IMR-90 (cell line): ENCODE data around the gene MSI2. TPM values are rescaled to one million over a fixed set of nuclear protein-coding genes. Genes with fewer than 3 reads are reported as not detected.

Experiments used
- ATAC-seq: fragments of 200-7000 bp; cut with Tn5 transposase; 2 replicates; pipeline ENCODE4 v1.9.1; 2020; ENCODE audit warnings: low read depth, mild to moderate bottlenecking, moderate library complexity
- BruUV-seq: library from RNA; stranded (reverse); fragments of 400-500 nt; replicated peaks from 2 replicates; lab custom pipeline; 2021; lab: Mats Ljungman, UMichigan
- CTCF ChIA-PET: fragments of 300-600 bp; formaldehyde crosslinking; extraction: SDS; loops from one replicate; lab custom pipeline; 2021; ENCODE audit warnings: antibody characterized with exemption; lab: Yijun Ruan, JAX
- POLR2A ChIA-PET: fragments of 300-600 bp; sonication (Branson Sonifier 250); formaldehyde crosslinking; loops from one replicate; lab custom pipeline; 2022; ENCODE audit warnings: antibody characterized with exemption; ENCODE audit not compliant: unreplicated experiment; lab: Charles Lee
- DNase-seq: peaks from one replicate; pipeline ENCODE4 v3.0.0; 2013
- H2AFZ ChIP-seq: replicated peaks from 2 replicates; pipeline ENCODE3; 2013; ENCODE audit warnings: low read length, mild to moderate bottlenecking; ENCODE audit not compliant: poor library complexity
- H2AK5ac ChIP-seq: 2 replicates; pipeline ENCODE4 v1.6.1; 2013; ENCODE audit warnings: low read depth, low read length, inconsistent platforms
- H2AK9ac ChIP-seq: replicated peaks from 2 replicates; pipeline ENCODE3; 2013; ENCODE audit warnings: mild to moderate bottlenecking, low read depth, low read length, moderate library complexity; ENCODE audit not compliant: poor library complexity
- H2BK120ac ChIP-seq: 2 replicates; pipeline ENCODE4 v1.6.1; 2013; ENCODE audit warnings: low read depth, low read length, inconsistent platforms
- H2BK15ac ChIP-seq: 3 replicates; pipeline ENCODE4 v1.6.1; 2013; ENCODE audit warnings: low read depth, low read length, inconsistent platforms
- H2BK20ac ChIP-seq: 2 replicates; pipeline ENCODE4 v1.6.1; 2013; ENCODE audit warnings: low read depth, mild to moderate bottlenecking, inconsistent platforms, low read length, moderate library complexity
- H2BK5ac ChIP-seq: 2 replicates; pipeline ENCODE4 v1.6.1; 2013; ENCODE audit warnings: mild to moderate bottlenecking, low read depth, low read length, inconsistent platforms; ENCODE audit not compliant: poor library complexity, severe bottlenecking
- H3K14ac ChIP-seq: replicated peaks from 2 replicates; pipeline ENCODE4 v1.6.1; 2013; ENCODE audit warnings: low read depth, low read length, inconsistent platforms
- H3K18ac ChIP-seq: 2 replicates; pipeline ENCODE4 v1.6.1; 2013; ENCODE audit warnings: low read depth, low read length, control low read depth
- H3K23ac ChIP-seq: 2 replicates; pipeline ENCODE4 v1.6.1; 2013; ENCODE audit warnings: low read depth, low read length, inconsistent platforms
- H3K27ac ChIP-seq: 2 replicates; pipeline ENCODE4 v1.5.1; 2013; ENCODE audit warnings: mild to moderate bottlenecking, control low read depth, low read length; ENCODE audit not compliant: insufficient read depth
- H3K27me3 ChIP-seq: 2 replicates; pipeline ENCODE4 v1.6.1; 2013; ENCODE audit warnings: low read length; ENCODE audit not compliant: control insufficient read depth, insufficient read depth
- H3K36me3 ChIP-seq: 2 replicates; pipeline ENCODE4 v1.6.1; 2013; ENCODE audit warnings: low read length, mixed read lengths; ENCODE audit not compliant: control insufficient read depth, insufficient read depth
- H3K4ac ChIP-seq: 2 replicates; pipeline ENCODE4 v1.6.1; 2013; ENCODE audit warnings: low read depth, low read length, inconsistent platforms
- H3K4me1 ChIP-seq: 2 replicates; pipeline ENCODE4 v1.6.1; 2013; ENCODE audit warnings: low read length, mixed read lengths; ENCODE audit not compliant: control insufficient read depth, insufficient read depth
- H3K4me2 ChIP-seq: 2 replicates; pipeline ENCODE4 v1.6.1; 2013; ENCODE audit warnings: low read depth, mild to moderate bottlenecking, control low read depth, low read length, moderate library complexity
- H3K4me3 ChIP-seq: 2 replicates; pipeline ENCODE4 v1.5.1; 2013; ENCODE audit warnings: low read depth, mild to moderate bottlenecking, control low read depth, low read length, moderate library complexity; ENCODE audit not compliant: insufficient read depth
- H3K56ac ChIP-seq: 2 replicates; pipeline ENCODE4 v1.6.1; 2013; ENCODE audit warnings: low read length, inconsistent platforms; ENCODE audit not compliant: insufficient read depth; ENCODE audit errors: extremely low read depth
- H3K79me1 ChIP-seq, 2 experiments: 2 replicates each; pipeline ENCODE4 v1.6.1; 2013; ENCODE audit warnings: low read length in 2 of 2, inconsistent platforms in 1 of 2, low read depth in 1 of 2
- H3K9ac ChIP-seq: 2 replicates; pipeline ENCODE4 v1.6.1; 2013; ENCODE audit warnings: low read depth, low read length, control low read depth
- H3K9me1 ChIP-seq: 2 replicates; pipeline ENCODE4 v1.6.1; 2013; ENCODE audit warnings: low read length, inconsistent platforms; ENCODE audit not compliant: insufficient read depth
- H3K9me3 ChIP-seq: 2 replicates; pipeline ENCODE4 v1.6.1; 2013; ENCODE audit warnings: low read length; ENCODE audit not compliant: control insufficient read depth, insufficient read depth
- H4K20me1 ChIP-seq: 2 replicates; pipeline ENCODE4 v1.6.1; 2013; ENCODE audit warnings: low read length, inconsistent platforms; ENCODE audit not compliant: insufficient read depth
- H4K5ac ChIP-seq: 2 replicates; pipeline ENCODE4 v1.6.1; 2013; ENCODE audit warnings: mild to moderate bottlenecking, low read depth, low read length, control low read depth
- H4K8ac ChIP-seq, 2 experiments: 2 replicates each; pipeline ENCODE4 v1.6.1; 2013; ENCODE audit warnings: low read depth in 2 of 2, low read length in 2 of 2, control low read depth in 1 of 2, inconsistent platforms in 1 of 2
- H4K91ac ChIP-seq: 2 replicates; pipeline ENCODE4 v1.6.1; 2013; ENCODE audit warnings: low read depth, low read length, inconsistent platforms; ENCODE audit not compliant: insufficient read depth
- BHLHE40 ChIP-seq: fragments of 150-350 bp; IDR thresholded peaks from 2 replicates; pipeline ENCODE4 v1.6.1; 2016; ENCODE audit warnings: mild to moderate bottlenecking, low read depth, low read length
- CEBPB ChIP-seq: IDR thresholded peaks from 2 replicates; pipeline ENCODE4 v1.6.1; 2012; ENCODE audit warnings: low read depth, low read length, improper control_type of control experiment
- CHD1 ChIP-seq: IDR thresholded peaks from 2 replicates; pipeline ENCODE4 v1.6.1; 2012; ENCODE audit warnings: low read depth, low read length, improper control_type of control experiment
- ELK1 ChIP-seq: fragments of 150-350 bp; IDR thresholded peaks from 2 replicates; pipeline ENCODE4 v1.6.1; 2016; ENCODE audit warnings: low read depth, mild to moderate bottlenecking, low read length, moderate library complexity, borderline replicate concordance
- FOS ChIP-seq: fragments of 150-350 bp; IDR thresholded peaks from 2 replicates; pipeline ENCODE4 v1.6.1; 2016; ENCODE audit warnings: low read depth, low read length
- MAFK ChIP-seq: IDR thresholded peaks from 2 replicates; pipeline ENCODE4 v1.6.1; 2012; ENCODE audit warnings: low read depth, low read length, improper control_type of control experiment
- NFE2L2 ChIP-seq: fragments of 150-350 bp; IDR thresholded peaks from 2 replicates; pipeline ENCODE4 v1.6.1; 2016; ENCODE audit warnings: low read depth, mild to moderate bottlenecking, low read length
- RFX5 ChIP-seq: IDR thresholded peaks from 2 replicates; pipeline ENCODE4 v1.8.0; 2012; ENCODE audit warnings: low read depth, mild to moderate bottlenecking, low read length, moderate library complexity
- SMC3 ChIP-seq: fragments of 150-350 bp; IDR thresholded peaks from 2 replicates; pipeline ENCODE4 v1.6.1; 2016; ENCODE audit warnings: low read depth, mild to moderate bottlenecking, antibody characterized with exemption, low read length, moderate library complexity
- USF2 ChIP-seq: fragments of 150-350 bp; IDR thresholded peaks from 2 replicates; pipeline ENCODE4 v1.6.1; 2017; ENCODE audit warnings: mild to moderate bottlenecking, antibody characterized with exemption, low read length, low read depth
- WGBS, 2 experiments: methylation state at CpG; one replicate each; pipeline versions ENCODE4 v1.1.5 to v1.1.7; 2013; ENCODE audit warnings: missing lambda C conversion rate in 2 of 2; ENCODE audit not compliant: insufficient read length in 1 of 2; ENCODE audit errors: extremely low coverage in 2 of 2; 5-methylcytosine and 5-hydroxymethylcytosine counted together
- dilution Hi-C: fragments of 300-500 bp; cut with HindIII; formaldehyde crosslinking; loops from one replicate; pipeline ENCODE4 v1.14.3; 2018; ENCODE audit warnings: low sequenced_read_pairs; ENCODE audit not compliant: unreplicated experiment
- in situ Hi-C: fragments of 300-500 bp; cut with MboI; formaldehyde crosslinking; loops from 3 replicates; pipeline ENCODE4 v1.14.3; 2019; ENCODE audit warnings: low sequenced_read_pairs, inconsistent platforms, mixed read lengths
- intact Hi-C: fragments of 100-400 bp; cut with micrococcal nuclease; formaldehyde crosslinking; loops from 2 replicates; pipeline ENCODE4 v1.10.0; 2022
- polyA plus RNA-seq, 3 experiments: library from polyadenylated mRNA; depleted of rRNA; stranded (reverse); fragments of >200 nt; gene quantifications; 2 replicates each; pipeline ENCODE4 v1.2.3, GENCODE V29; 2012; ENCODE audit warnings: low replicate concordance in 1 of 3
- total RNA-seq: library from RNA; depleted of rRNA; stranded (reverse); fragments of >200 nt; gene quantifications from 2 replicates; pipeline ENCODE4 v1.2.3, GENCODE V29; 2012

MSI2 gene
- total and polyA plus RNA-seq, 2 of the 4 experiments (the other 2 are of a cell fraction): 13.0 to 16.0 TPM

- DNase-seq (no peak), ATAC-seq (no peak)
- no peak overlapping the region for H2BK20ac ChIP-seq
- no peak overlapping the region for H2AFZ ChIP-seq
- H2BK15ac ChIP-seq: no peak overlapping the region
- peaks cover 3% of the 10 kb centered on the region; the same call in 1 of the 2 replicates for H3K9me1 ChIP-seq
- H3K4me1 ChIP-seq: no peaks in the 10 kb centered on the region
- no peaks in the 10 kb centered on the region for H3K27me3 ChIP-seq
- dilution Hi-C loops: no loop called here
- H4K91ac ChIP-seq: no peak overlapping the region
- in situ Hi-C loops: no loop called here
- H2BK120ac ChIP-seq: no peak overlapping the region
- TF ChIP-seq MAFK: no peak
- no peak for TF ChIP-seq RFX5
- TF ChIP-seq USF2: no peak
- TF ChIP-seq FOS: no peak
- no peak for TF ChIP-seq SMC3
- no peak for TF ChIP-seq CEBPB
- TF ChIP-seq BHLHE40: no peak
- no peak for TF ChIP-seq ELK1
- TF ChIP-seq CHD1: no peak
- TF ChIP-seq NFE2L2: no peak
- intact Hi-C loops: no loop called here
- no peak overlapping the region for H3K27ac ChIP-seq
- H4K8ac ChIP-seq: no peak overlapping the region
- H3K4me3 ChIP-seq: no peak overlapping the region
- ChIA-PET POLR2A (no interaction called here), CTCF (interaction anchor here (0.8 to 1.2 kb wide), 2 partner anchors 12 to 17 kb away, joined by 3 read pairs; no protein-coding TSS in a partner anchor)
- H3K14ac ChIP-seq: no peak overlapping the region
- no peak overlapping the region for H4K5ac ChIP-seq
- H2BK5ac ChIP-seq: no peak overlapping the region
- H3K4ac ChIP-seq: no peak overlapping the region
- no peak overlapping the region for H3K18ac ChIP-seq
- H3K23ac ChIP-seq: no peak overlapping the region
- H3K79me1 ChIP-seq: peaks cover 3% of the 10 kb centered on the region in 2 experiments; a peak in 1 of 4 replicates
- no peak overlapping the region for H2AK9ac ChIP-seq
- no peak overlapping the region for H3K4me2 ChIP-seq
- H3K36me3 ChIP-seq: no peaks in the 10 kb centered on the region
- no peaks in the 10 kb centered on the region; the same call in 1 of the 2 replicates for H4K20me1 ChIP-seq
- H3K56ac ChIP-seq: no peak overlapping the region
- no TSS peak for BruUV-seq
- H3K9me3 ChIP-seq: no peaks in the 10 kb centered on the region
- WGBS, 2 experiments: no CpG with 5 or more reads among the region's 7 CpGs
- no peak overlapping the region for H2AK5ac ChIP-seq
- no peak overlapping the region for H3K9ac ChIP-seq
Observed at GRCh38 chr17:57498443-57498842, 242.1 kb downstream of the MSI2 start.
